WTC11 (cell line): ENCODE measurements around the gene FKBP1A.
"Not testable (repeated sequence)": the region's sequence is repeated elsewhere in the genome, so short reads cannot be mapped to it uniquely, and the experiment has no call there.

Experiments
- ATF1 ChIP-seq: sonication (generic); formaldehyde crosslinking; IDR thresholded peaks from 2 replicates; pipeline ENCODE4 v1.8.1; 2023; ENCODE audit warnings: mild to moderate bottlenecking, moderate library complexity, missing genetic modification reagents
- CREM ChIP-seq: sonication (generic); formaldehyde crosslinking; IDR thresholded peaks from 2 replicates; pipeline ENCODE4 v1.8.1; 2022; ENCODE audit warnings: mild to moderate bottlenecking, missing genetic modification reagents, moderate library complexity
- CTCF ChIP-seq: fragments of 200-600 bp; IDR thresholded peaks from 2 replicates; pipeline ENCODE4 v1.8.0; 2022; ENCODE audit warnings: antibody characterized with exemption
- FOXP4 ChIP-seq: sonication (generic); formaldehyde crosslinking; IDR thresholded peaks from 2 replicates; pipeline ENCODE4 v1.8.0; 2022; ENCODE audit warnings: mild to moderate bottlenecking, missing genetic modification reagents
- GABPB1 ChIP-seq: sonication (generic); formaldehyde crosslinking; IDR thresholded peaks from 2 replicates; pipeline ENCODE4 v1.8.1; 2023; ENCODE audit warnings: mild to moderate bottlenecking, missing genetic modification reagents
- GTF2I ChIP-seq: fragments of 250-450 bp; sonication (Bioruptor Pico); conservative IDR thresholded peaks from 2 replicates; pipeline ENCODE4 v1.4.0; 2021; ENCODE audit warnings: mild to moderate bottlenecking
- MLX ChIP-seq: sonication (generic); formaldehyde crosslinking; IDR thresholded peaks from 2 replicates; pipeline ENCODE4 v1.8.1; 2023; ENCODE audit warnings: mild to moderate bottlenecking, missing genetic modification reagents, moderate library complexity
- NFYB ChIP-seq: sonication (generic); formaldehyde crosslinking; conservative IDR thresholded peaks from 2 replicates; pipeline ENCODE4 v1.8.0; 2022; ENCODE audit warnings: low read depth, missing genetic modification reagents
- TEAD1 ChIP-seq: sonication (generic); formaldehyde crosslinking; IDR thresholded peaks from 2 replicates; pipeline ENCODE4 v1.8.0; 2022; ENCODE audit warnings: mild to moderate bottlenecking, missing genetic modification reagents
- USF2 ChIP-seq: sonication (generic); formaldehyde crosslinking; IDR thresholded peaks from 2 replicates; pipeline ENCODE4 v1.8.1; 2023; ENCODE audit warnings: mild to moderate bottlenecking, missing genetic modification reagents, moderate library complexity
- ZNF232 ChIP-seq: sonication (generic); formaldehyde crosslinking; IDR thresholded peaks from 2 replicates; pipeline ENCODE4 v1.8.0; 2022; ENCODE audit warnings: mild to moderate bottlenecking, missing genetic modification reagents

- TF ChIP-seq CTCF = 0 out of 2 replicates have a peak, but pooled peaks have one; percentile 17
- not testable (repeated sequence) for TF ChIP-seq FOXP4; NFYB (CRISPR knock-in tag); USF2; GABPB1 (CRISPR knock-in tag); ZNF232 (CRISPR knock-in tag); CREM (CRISPR knock-in tag); TEAD1 (CRISPR knock-in tag); ATF1 (CRISPR knock-in tag); GTF2I (CRISPR knock-in tag); MLX (CRISPR knock-in tag)
Measured at GRCh38 chr20:1343446-1344124, 49.3 kb downstream of the FKBP1A start.
